ENCODE results near the gene MYO5B.

GRCh38 chr18:50038448-50038847 lies 156.5 kb downstream of the MYO5B start:
- TF ChIP-seq CTCF (IDR thresholded peaks at IDR 0.05; ENCODE audit: poor library complexity, severe bottlenecking) (no peak), POLR2AphosphoS5 (IDR thresholded peaks at IDR 0.05) (no peak), SMC3 (conservative IDR thresholded peaks at IDR 0.05; ENCODE audit: poor library complexity) (no peak), TAF1 (IDR thresholded peaks at IDR 0.05; ENCODE audit: low read depth) (no peak), EP300 (conservative IDR thresholded peaks at IDR 0.05; ENCODE audit: poor library complexity, severe bottlenecking) (no peak), EZH2 (IDR thresholded peaks at IDR 0.05; ENCODE audit: borderline replicate concordance, insufficient read depth, low read length, poor library complexity, severe bottlenecking) (no peak), REST (IDR thresholded peaks at IDR 0.05; ENCODE audit: borderline replicate concordance) (no peak)
